Measurements from ENCODE around the gene TRAF3.

- TF ChIP-seq ZNF274 (IDR thresholded peaks at IDR 0.05; ENCODE audit: low read depth, low read length) (no peak), YY1 (IDR thresholded peaks at IDR 0.05; ENCODE audit: insufficient read depth, insufficient read length) (no peak), SUZ12 (IDR thresholded peaks at IDR 0.05; ENCODE audit: extremely low read depth, insufficient read depth, insufficient read length) (no peak)
Observed at GRCh38 chr14:102951034-102951433, 173.8 kb downstream of the TRAF3 start.

Measured in NT2/D1 (cell line).